Measurements from ENCODE around the gene SNAI3. TPM values are rescaled to one million over a fixed set of nuclear protein-coding genes. Genes with fewer than 3 reads are reported as not detected.

SNAI3 gene
- total and polyA plus RNA-seq, 9 of the 15 experiments (the other 6 are each of a cell fraction or from before 2014, with no cell fraction given), result 0.04 to 4.1 (median 0.80) TPM; not detected in 1

DNA sequence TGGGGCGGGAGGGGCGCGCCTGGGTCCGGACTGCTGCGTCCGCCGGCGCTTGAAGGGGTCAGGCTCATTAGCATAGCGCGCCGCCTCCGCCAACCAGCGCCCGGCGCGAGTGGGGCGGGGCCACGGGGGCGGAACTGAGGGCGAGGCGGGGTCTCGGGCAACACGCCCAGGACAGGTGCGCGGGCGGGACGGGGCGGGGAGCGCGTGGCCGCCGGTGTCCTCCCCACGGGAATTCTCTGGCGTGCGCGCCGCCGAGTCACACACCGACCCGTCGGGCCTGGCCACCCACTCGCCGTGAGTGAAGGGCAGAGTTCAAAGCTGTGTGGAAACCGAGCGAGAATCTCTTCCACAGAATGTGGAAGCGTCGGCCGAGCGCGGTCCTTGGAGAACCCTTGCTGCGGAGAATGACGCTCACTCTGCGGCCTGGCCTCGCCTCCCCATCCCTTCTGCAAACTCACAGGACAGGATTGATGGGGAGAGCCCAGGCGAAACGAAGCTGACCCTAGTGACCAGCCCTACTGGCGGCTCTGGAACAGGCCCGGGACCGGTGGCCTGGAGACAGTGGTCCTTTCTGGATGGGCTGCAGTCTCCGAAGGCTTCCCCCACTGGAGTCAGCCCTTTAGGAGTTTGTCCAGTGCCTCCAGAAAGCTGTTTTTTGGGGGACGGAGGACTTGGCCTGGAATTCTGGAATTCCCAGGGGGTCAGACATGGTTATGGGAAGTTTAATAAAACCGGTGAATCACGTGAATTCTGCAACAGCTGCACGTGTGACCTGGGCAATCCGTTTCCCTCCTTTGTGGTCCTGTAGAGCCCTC is at the start of gene SNAI3 (continued):
- TF ChIP-seq NKRF (IDR thresholded peaks at IDR 0.05; ENCODE audit: borderline replicate concordance) (0 out of 2 replicates have a peak, but pooled peaks have one; percentile 14), POLR2A (conservative IDR thresholded peaks at IDR 0.05) (peak; percentile 74), RBBP5 (IDR thresholded peaks at IDR 0.05; ENCODE audit: borderline replicate concordance, insufficient read depth, low read length, poor library complexity, severe bottlenecking) (peak; percentile 51), NFYB (IDR thresholded peaks at IDR 0.05; ENCODE audit: extremely low read depth, insufficient read length) (peak; percentile 45), MBD1 (CRISPR knock-in tag; IDR thresholded peaks at IDR 0.05) (no peak), ZNF316 (IDR thresholded peaks at IDR 0.05) (no peak; the same call in 1 of the 2 replicates), ARHGAP35 (IDR thresholded peaks at IDR 0.05; ENCODE audit: partially characterized antibody) (no peak), GTF2B (IDR thresholded peaks at IDR 0.05; ENCODE audit: extremely low read depth, insufficient read length) (peak; percentile 35), KDM4B (IDR thresholded peaks at IDR 0.05; ENCODE audit: borderline replicate concordance in 2 of 2, low read depth in 1 of 2) (peak in 1 of 2 experiments; percentile 68; a peak in 1 of 4 replicates), ZNF184 (CRISPR knock-in tag; IDR thresholded peaks at IDR 0.05) (no peak), CBX3 (IDR thresholded peaks at IDR 0.05; ENCODE audit: borderline replicate concordance in 1 of 2, low read length in 2 of 2) (peak in 1 of 2 experiments; percentile 52; a peak in 1 of 3 replicates), BRF2 (IDR thresholded peaks at IDR 0.05; ENCODE audit: borderline replicate concordance, insufficient read depth, insufficient read length) (no peak), ZNF592 (IDR thresholded peaks at IDR 0.05) (peak; percentile 53; the same call in 1 of the 2 replicates), KDM2B (CRISPR knock-in tag; IDR thresholded peaks at IDR 0.05) (peak; percentile 10; the same call in 1 of the 2 replicates)
- TF ChIP-seq, protein P1, sequence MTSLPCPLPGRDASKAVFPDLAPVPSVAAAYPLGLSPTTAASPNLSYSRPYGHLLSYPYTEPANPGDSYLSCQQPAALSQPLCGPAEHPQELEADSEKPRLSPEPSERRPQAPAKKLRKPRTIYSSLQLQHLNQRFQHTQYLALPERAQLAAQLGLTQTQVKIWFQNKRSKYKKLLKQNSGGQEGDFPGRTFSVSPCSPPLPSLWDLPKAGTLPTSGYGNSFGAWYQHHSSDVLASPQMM (CRISPR knock-in tag; IDR thresholded peaks at IDR 0.05), result no peak

Measured in K562 (cell line).